Upper lobe of left lung (tissue), 6 donors: ENCODE measurements around the gene SELENOP. TPM values are rescaled to one million over a fixed set of nuclear protein-coding genes. Genes with fewer than 3 reads are reported as not detected.

Experiments
- ATAC-seq, 2 donors: fragments of 200-7000 bp; cut with Tn5 transposase; one replicate each; pipeline ENCODE4 v1.9.1; 2022; ENCODE audit warnings: mild to moderate bottlenecking in 2 of 2, moderate library complexity in 2 of 2; ENCODE audit not compliant: low FRiP score in 2 of 2
- DNase-seq, 2 donors: peaks; one replicate each; pipeline ENCODE4 v3.0.0-alpha.2; 2019 to 2020
- H3K27ac ChIP-seq, 4 donors: fragments of 200-600 bp; sonication (generic); one replicate each; pipeline ENCODE4 v1.5.1; 2016 to 2019
- H3K27me3 ChIP-seq, 4 donors: fragments of 200-600 bp; sonication (generic); one replicate each; pipeline ENCODE4 v1.5.1; 2017 to 2019
- H3K36me3 ChIP-seq, 4 donors: fragments of 200-600 bp; sonication (generic); one replicate each; pipeline ENCODE4 v1.5.1; 2016 to 2019
- H3K4me1 ChIP-seq, 4 donors: fragments of 200-600 bp; sonication (generic); one replicate each; pipeline ENCODE4 v1.5.1; 2018 to 2019
- H3K4me3 ChIP-seq, 4 donors: fragments of 200-600 bp; sonication (generic); one replicate each; pipeline ENCODE4 v1.5.1; 2017 to 2019; ENCODE audit warnings: mild to moderate bottlenecking in 2 of 4, moderate library complexity in 1 of 4
- H3K9me3 ChIP-seq, 4 donors: fragments of 200-600 bp; sonication (generic); one replicate each; pipeline ENCODE4 v1.5.1; 2018 to 2019
- EP300 ChIP-seq, 4 donors: sonication (generic); formaldehyde crosslinking; IDR thresholded peaks; one replicate each; pipeline ENCODE4 v1.5.1; 2017; ENCODE audit warnings: antibody characterized with exemption in 4 of 4, control low read depth in 2 of 4
- POLR2A ChIP-seq, 4 donors: fragments of 450-650 bp; IDR thresholded peaks; one replicate each; pipeline ENCODE4 v1.5.1; 2016 to 2017; ENCODE audit warnings: antibody characterized with exemption in 4 of 4, mild to moderate bottlenecking in 2 of 4
- POLR2AphosphoS5 ChIP-seq, 2 donors: sonication (generic); formaldehyde crosslinking; IDR thresholded peaks; one replicate each; pipeline ENCODE4 v1.5.1; 2017; ENCODE audit warnings: antibody characterized with exemption in 2 of 2
- WGBS, 2 donors: methylation state at CpG; one replicate each; pipeline ENCODE4 v1.1.5; 2017 to 2018; 5-methylcytosine and 5-hydroxymethylcytosine counted together
- total RNA-seq, 6 donors: library from RNA; depleted of rRNA in 4 of 6; stranded (reverse); fragments of >200 nt in 4 of 6; gene quantifications; one replicate each; pipeline versions ENCODE4 v1.1.0 to v1.2.1, GENCODE V29; 2016 to 2021
- TF ChIP-seq, protein P1 (sequence below), 6 experiments: fragments of 450-650 bp in 4 of 6; fragments of 200-600 bp in 2 of 6; sonication (generic) in 2 of 6; IDR thresholded peaks; one replicate each; pipeline ENCODE4 v1.5.1; 2016 to 2019; ENCODE audit warnings: antibody characterized with exemption in 6 of 6
- donor health status: DM: no; HTN: no; CAD: no; lungs with moderate emphysema.
- donor health status: DM: no; HTN: yes; CAD: no; lungs with severe emphysema.

The SELENOP gene
- total RNA-seq, 6 donors from 2014 or later = 222 to 828 (median 490) TPM

DNA sequence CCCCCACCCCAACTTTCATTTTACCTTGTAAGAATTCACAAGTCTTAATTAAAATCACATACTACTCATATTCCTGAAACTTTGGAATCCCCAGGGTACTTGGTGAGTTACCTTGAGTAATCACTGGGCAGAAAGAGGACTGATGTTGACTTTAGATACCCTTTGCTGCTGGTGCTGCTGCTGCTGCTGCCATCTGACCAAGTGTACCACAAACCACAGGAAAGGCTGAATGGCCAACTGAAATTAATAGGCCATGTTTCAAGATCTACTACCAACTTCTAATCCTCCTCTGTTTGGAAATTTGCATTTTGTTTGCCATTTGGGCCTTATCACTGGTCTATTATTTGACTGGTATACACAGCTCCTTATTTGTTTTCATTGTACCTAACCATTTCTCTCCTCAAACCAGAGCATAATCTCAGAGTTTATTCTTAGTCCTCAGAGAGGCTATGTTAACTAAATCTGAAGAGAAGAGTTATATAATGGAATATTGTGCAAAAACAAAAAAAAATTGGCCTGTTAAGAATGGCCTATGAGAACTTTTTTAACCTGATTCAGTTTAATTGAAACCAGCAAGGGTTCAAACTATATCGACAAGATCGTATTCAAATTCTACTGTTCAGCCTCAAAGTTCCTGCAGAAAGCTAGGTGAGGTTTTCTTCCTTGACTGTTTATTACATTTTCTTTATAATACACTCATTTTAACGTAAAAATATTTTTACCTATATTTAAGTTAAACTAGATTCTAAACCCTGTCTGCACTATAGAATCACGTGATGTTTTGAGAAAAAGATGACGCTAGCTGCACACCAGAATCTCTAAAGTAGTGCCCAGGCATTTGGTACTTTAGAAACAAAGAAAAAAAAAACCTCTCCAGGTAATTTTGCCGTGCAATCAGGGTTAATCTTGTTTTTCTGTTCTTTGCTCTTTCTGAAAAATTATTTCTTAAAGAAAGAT is 13.1 kb downstream of the SELENOP start:
- DNase-seq (no peak), ATAC-seq (no peak)
- Histone ChIP-seq H3K9me3 (no peaks in the 10 kb centered on the region), H3K36me3 (peaks cover 17 to 47% (median 24%) of the 10 kb centered on the region in 4 donors), H3K27me3 (no peaks in the 10 kb centered on the region), H3K4me1 (no peaks in the 10 kb centered on the region), H3K4me3 (no peak overlapping the region), H3K27ac (no peak overlapping the region)
- TF ChIP-seq POLR2AphosphoS5 (IDR thresholded peaks at IDR 0.05) (no peak), EP300 (IDR thresholded peaks at IDR 0.05) (no peak), POLR2A (IDR thresholded peaks at IDR 0.05) (no peak)
- TF ChIP-seq, protein P1, sequence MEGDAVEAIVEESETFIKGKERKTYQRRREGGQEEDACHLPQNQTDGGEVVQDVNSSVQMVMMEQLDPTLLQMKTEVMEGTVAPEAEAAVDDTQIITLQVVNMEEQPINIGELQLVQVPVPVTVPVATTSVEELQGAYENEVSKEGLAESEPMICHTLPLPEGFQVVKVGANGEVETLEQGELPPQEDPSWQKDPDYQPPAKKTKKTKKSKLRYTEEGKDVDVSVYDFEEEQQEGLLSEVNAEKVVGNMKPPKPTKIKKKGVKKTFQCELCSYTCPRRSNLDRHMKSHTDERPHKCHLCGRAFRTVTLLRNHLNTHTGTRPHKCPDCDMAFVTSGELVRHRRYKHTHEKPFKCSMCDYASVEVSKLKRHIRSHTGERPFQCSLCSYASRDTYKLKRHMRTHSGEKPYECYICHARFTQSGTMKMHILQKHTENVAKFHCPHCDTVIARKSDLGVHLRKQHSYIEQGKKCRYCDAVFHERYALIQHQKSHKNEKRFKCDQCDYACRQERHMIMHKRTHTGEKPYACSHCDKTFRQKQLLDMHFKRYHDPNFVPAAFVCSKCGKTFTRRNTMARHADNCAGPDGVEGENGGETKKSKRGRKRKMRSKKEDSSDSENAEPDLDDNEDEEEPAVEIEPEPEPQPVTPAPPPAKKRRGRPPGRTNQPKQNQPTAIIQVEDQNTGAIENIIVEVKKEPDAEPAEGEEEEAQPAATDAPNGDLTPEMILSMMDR (IDR thresholded peaks at IDR 0.05) = no peak
- WGBS, 2 donors = 95% methylated on average over 6 of the region's 6 CpGs

DNA sequence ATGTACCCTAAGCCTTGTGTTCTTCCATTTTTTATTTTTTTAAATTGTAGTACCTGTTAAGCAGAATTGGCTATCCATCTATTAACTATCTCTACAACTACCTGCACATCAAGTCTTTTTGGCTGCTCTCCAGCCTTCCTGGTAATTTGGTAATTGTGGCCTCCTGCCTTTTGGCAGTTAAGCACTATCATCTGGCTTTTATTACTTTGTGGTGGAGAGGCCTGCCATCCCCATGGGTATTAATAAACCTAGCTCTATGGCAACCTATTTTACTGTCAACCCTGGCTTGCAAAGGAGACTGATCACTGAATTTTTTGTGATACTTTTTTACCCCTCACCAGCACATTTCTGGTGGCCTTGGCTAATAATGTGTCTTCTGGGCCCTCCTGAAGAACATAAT is 20.5 kb downstream of the SELENOP start:
- ATAC-seq = no peak

DNA sequence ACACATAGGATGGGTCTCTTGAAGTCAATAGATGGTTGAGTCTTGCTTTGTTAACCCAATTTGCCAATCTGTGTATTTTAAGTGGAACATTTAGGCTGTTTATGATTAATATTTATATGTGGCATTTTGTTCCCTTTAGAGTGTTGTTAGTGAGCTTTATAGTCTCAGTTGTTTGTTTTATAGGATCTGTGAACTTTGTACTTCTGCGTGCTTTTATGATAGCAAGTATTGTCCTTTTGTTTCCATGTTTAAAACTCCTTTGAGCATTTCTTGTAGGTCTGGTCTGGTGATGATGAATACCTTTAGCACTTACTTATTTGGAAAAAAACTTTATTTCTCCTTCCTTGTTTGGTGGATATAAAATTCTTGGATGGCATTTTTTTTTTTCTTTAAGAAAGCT is 23.8 kb downstream of the SELENOP start:
- 96 to 100% methylated on average over 1 of the region's 1 CpG for WGBS, 2 donors
- no peak for ATAC-seq
- H3K36me3 ChIP-seq = no peaks in the 10 kb centered on the region
- H3K4me3 ChIP-seq = no peak overlapping the region
- no peaks in the 10 kb centered on the region for H3K27me3 ChIP-seq
- DNase-seq = no peak
- peaks cover 6 to 19% (median 10%) of the 10 kb centered on the region in 4 donors for H3K9me3 ChIP-seq
- no peaks in the 10 kb centered on the region for H3K4me1 ChIP-seq
- no peak overlapping the region for H3K27ac ChIP-seq
- TF ChIP-seq, protein P1 (IDR thresholded peaks at IDR 0.05) = no peak
- TF ChIP-seq POLR2AphosphoS5 (IDR thresholded peaks at IDR 0.05) = no peak
- TF ChIP-seq EP300 (IDR thresholded peaks at IDR 0.05) = no peak
- TF ChIP-seq POLR2A (IDR thresholded peaks at IDR 0.05) = no peak

More for the DNA sequence above, 20.5 kb downstream of the SELENOP start:
- no peak for TF ChIP-seq POLR2A (IDR thresholded peaks at IDR 0.05)
- Histone ChIP-seq H3K4me3 (no peak overlapping the region), H3K27ac (no peak overlapping the region), H3K4me1 (no peaks in the 10 kb centered on the region), H3K9me3 (peaks cover 6 to 16% (median 10%) of the 10 kb centered on the region in 4 donors), H3K36me3 (no peaks in the 10 kb centered on the region), H3K27me3 (no peaks in the 10 kb centered on the region)
- no peak for DNase-seq

DNA sequence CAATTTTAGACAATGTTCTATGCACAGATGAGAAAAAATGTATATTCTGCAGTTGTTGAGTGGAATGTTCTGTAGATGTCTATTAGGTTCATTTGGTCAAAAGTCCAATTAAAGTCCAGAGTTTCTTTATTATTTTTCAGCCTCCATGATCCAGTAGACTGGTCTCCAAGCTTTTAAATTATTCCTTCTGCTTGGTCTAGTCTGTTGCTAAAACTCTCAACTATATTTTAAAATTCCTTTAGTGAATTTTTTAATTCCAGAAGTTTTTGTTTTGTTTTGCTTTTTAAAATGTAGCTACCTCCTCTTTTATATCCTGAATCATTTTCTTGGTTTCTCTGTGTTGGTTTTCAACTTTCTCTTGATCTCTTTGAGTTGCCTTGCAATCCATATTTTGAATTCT is 24.6 kb downstream of the SELENOP start:
- TF ChIP-seq POLR2AphosphoS5 (IDR thresholded peaks at IDR 0.05) (no peak), POLR2A (IDR thresholded peaks at IDR 0.05) (no peak), EP300 (IDR thresholded peaks at IDR 0.05) (no peak)
- TF ChIP-seq, protein P1 (IDR thresholded peaks at IDR 0.05) = no peak
- DNase-seq = no peak

DNA sequence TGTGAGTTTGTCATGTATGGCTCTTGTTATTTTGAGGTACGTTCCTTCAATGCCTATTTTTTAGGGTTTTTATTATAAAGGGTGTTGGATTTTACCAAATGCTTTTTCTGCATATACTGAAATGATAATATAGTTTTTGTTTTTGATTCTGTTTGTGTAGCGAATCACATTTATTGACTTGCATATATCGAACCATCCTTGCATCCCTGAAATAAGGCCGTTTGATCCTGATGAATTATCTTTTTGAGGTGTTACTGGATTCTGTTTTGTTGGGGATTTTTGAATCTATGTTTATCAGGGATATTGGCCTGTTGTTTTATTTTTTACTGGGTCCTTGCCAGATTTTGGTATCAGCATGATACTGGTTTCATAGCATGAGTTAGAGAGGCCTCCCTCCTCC is 25.9 kb downstream of the SELENOP start:
- Histone ChIP-seq H3K9me3 (peaks cover 6 to 19% (median 10%) of the 10 kb centered on the region in 4 donors), H3K36me3 (no peaks in the 10 kb centered on the region), H3K27me3 (no peaks in the 10 kb centered on the region), H3K27ac (no peak overlapping the region), H3K4me1 (no peaks in the 10 kb centered on the region), H3K4me3 (no peak overlapping the region)
- TF ChIP-seq POLR2AphosphoS5 (IDR thresholded peaks at IDR 0.05) = no peak
- no peak for TF ChIP-seq POLR2A (IDR thresholded peaks at IDR 0.05)
- TF ChIP-seq, protein P1 (IDR thresholded peaks at IDR 0.05) = no peak
- TF ChIP-seq EP300 (IDR thresholded peaks at IDR 0.05) = no peak
- 91 to 92% methylated on average over 4 of the region's 4 CpGs for WGBS, 2 donors
- ATAC-seq = no peak
- no peak for DNase-seq

More for the DNA sequence above, 24.6 kb downstream of the SELENOP start:
- Histone ChIP-seq H3K36me3 (no peaks in the 10 kb centered on the region), H3K9me3 (peaks cover 6 to 19% (median 10%) of the 10 kb centered on the region in 4 donors), H3K27ac (no peak overlapping the region), H3K4me3 (no peak overlapping the region), H3K4me1 (no peaks in the 10 kb centered on the region), H3K27me3 (no peaks in the 10 kb centered on the region)
- no peak for ATAC-seq
